ENCODE results near the gene MYDGF. TPM values are rescaled to one million over a fixed set of nuclear protein-coding genes. Genes with fewer than 3 reads are reported as not detected.

Gene MYDGF
- total RNA-seq, 4 donors from 2014 or later, result 32.4 to 45.6 (median 35.4) TPM

DNA sequence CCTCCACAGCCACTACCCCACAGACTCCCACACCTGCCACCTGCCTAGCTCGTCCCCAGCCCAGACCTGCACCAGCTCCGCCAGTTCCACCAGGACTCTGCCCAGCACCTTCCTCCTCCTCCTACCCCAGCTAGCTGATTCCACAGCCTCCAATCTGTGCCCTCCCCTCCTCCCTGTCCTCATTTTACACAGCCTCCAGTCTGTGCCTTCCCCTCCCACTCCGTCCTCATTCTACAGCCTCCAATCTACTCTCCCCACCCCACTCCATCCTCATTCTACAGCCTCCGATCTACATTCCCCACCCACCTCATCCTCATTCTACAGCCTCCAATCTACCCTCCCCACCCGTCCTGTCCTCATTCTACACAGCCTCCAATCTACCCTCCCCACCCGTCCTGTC is 7.3 kb downstream of the MYDGF start:
- TF ChIP-seq, protein P1, sequence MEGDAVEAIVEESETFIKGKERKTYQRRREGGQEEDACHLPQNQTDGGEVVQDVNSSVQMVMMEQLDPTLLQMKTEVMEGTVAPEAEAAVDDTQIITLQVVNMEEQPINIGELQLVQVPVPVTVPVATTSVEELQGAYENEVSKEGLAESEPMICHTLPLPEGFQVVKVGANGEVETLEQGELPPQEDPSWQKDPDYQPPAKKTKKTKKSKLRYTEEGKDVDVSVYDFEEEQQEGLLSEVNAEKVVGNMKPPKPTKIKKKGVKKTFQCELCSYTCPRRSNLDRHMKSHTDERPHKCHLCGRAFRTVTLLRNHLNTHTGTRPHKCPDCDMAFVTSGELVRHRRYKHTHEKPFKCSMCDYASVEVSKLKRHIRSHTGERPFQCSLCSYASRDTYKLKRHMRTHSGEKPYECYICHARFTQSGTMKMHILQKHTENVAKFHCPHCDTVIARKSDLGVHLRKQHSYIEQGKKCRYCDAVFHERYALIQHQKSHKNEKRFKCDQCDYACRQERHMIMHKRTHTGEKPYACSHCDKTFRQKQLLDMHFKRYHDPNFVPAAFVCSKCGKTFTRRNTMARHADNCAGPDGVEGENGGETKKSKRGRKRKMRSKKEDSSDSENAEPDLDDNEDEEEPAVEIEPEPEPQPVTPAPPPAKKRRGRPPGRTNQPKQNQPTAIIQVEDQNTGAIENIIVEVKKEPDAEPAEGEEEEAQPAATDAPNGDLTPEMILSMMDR (IDR thresholded peaks at IDR 0.05; ENCODE audit: low read depth), result no peak

DNA sequence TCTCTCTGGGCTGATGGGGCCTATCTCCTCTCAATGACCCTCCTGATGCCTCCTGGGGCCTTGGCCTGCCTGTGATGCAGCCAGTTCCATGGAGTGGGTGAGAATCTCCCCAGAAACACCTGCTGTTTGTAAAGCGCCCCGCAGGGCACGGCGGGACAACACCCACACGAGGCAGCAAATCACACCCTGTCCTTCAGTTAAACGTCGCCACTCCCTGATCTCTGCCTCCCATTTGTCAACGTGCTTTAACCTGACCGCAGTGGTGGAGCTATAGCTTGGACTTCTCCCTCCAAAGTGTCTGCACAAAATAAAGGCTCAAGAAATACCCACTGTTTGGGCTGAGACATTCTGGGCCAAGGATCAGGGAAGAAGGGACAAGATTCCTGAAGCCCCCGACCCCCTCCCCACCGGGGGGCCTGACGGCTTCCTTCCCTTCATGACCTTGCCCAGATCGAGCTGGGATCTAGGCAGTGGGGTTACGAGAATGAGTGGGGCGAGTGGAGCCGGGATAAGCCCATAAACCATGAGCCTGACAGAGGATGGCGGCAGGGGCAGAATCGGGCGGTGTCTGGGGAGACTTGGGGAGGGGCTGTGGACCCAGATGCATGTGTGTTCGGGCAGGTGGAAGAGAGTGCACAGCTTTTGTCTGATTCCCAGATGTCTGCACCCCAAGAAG is 8.0 kb downstream of the MYDGF start:
- TF ChIP-seq, protein P1 (IDR thresholded peaks at IDR 0.05; ENCODE audit: low read depth), result no peak

DNA sequence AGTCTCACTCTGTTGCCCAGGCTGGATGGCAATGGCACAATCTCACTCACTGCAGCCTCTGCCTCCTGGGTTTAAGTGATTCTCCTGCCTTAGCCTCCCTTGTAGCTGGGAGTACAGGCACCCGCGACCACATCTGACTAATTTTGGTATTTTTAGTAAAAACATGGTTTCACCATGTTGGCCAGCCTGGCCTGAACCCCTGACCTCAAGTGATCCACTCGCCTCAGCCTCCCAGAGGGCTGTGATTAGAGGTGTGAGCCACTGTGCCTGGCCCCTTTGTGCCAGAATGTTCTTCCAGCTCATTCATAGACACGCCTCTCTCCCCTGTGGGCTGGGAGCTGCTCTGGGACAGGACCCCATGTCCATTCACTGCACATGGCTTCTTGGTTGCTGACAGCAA is 9.1 kb downstream of the MYDGF start:
- TF ChIP-seq, protein P1 (IDR thresholded peaks at IDR 0.05; ENCODE audit: low read depth), result no peak

DNA sequence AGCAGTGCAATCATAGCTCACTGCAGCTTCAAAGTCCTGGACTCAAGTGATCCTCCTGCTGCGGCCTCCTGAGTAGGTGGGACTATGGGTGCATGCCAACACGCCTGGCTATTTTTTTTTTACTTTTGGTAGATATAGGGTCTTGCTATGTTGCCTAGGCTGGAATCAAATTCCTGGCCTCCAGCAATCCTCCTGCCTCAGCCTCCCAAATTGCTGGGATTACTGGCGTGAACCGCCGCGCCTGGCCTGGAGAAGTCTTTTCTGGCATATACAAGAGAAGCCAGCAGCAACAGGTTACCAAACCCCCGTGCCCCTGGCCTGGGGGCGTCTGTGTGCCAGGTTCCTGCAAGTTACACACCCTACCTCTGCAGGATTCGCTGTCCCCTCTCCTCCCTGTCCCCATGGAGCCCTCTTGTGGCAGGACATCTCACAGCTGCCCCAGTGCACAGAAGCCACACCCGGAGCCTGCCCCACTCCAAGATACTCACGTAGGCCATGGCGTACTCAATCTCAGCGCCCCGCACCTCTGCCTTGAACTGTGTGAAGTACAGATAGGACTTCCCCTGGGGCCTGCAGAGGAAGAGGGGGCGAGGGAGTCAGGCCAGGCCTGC is 9.9 kb downstream of the MYDGF start:
- TF ChIP-seq, protein P1 (IDR thresholded peaks at IDR 0.05; ENCODE audit: low read depth), result no peak

DNA sequence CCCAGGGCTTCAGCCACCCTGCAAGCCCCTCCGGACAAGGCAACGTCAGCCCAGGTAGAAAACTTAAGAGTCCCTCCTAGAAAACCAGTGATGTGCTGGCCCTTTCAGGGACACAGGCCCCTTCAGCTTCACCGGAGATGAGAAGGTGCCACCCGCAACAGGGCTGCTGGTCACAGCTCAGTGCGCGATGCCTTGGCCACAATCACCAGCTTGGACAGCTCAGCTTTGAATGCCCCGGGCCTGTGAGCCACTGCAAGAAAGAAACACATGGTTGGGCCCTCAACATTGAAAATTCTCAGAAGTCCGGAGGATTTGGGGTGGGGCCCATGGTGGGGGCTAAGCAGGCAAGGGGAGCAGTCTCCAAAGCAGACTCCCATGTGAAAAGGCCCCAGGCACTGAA is 12.3 kb downstream of the MYDGF start:
- TF ChIP-seq, protein P1 (IDR thresholded peaks at IDR 0.05; ENCODE audit: low read depth), result no peak

DNA sequence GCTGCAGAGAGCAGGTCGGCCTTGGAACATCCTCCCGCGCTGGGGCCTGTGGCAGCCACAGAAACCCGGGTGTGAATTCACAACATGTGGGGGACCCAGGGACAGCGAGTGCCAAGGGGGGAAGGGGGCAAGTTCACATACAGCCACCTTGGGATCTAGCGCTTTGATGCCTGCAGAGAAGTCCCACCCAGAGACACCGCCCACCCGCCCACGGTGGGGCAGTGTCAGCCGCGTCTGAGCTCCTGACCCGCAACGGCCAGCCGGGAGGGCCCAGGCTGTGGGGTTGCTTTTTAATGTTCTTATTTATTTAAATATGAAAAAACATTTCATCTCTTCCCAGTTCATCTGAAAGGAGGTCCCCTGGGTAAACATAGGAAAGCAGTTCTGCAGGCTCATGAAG is 12.9 kb downstream of the MYDGF start:
- TF ChIP-seq, protein P1 (IDR thresholded peaks at IDR 0.05; ENCODE audit: low read depth), result no peak

DNA sequence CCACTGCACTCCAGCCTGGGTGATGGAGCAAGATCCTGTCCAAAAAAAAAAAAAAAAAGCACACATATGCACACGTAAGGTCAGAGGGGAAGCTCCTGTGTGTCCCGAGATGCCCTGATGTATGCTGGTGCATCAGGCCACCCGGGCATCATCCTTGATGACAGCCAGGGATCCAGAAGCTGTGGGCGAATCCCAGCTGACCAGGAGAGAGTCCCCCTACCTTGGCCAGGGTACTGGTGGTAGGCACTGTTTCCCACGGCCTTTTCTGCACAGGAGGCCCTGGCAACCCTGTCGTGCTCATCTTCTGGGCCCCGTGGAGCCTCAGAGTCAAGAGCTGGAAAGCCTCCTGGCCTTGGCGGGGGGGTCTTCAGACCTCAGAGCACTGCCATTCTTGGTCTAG is 14.0 kb downstream of the MYDGF start:
- TF ChIP-seq, protein P1 (IDR thresholded peaks at IDR 0.05; ENCODE audit: low read depth), result no peak

Data from subcutaneous adipose tissue (tissue), 4 donors.